Activated CD8-positive, alpha-beta memory T cell treated with anti-CD3 and anti-CD28 coated beads for 4 hours (primary cell): ENCODE measurements around the gene LPAR3.

Source experiments
- DNase-seq, 2 donors: peaks; one replicate each; pipeline ENCODE4 v3.0.0-alpha.2; 2020; ENCODE audit warnings: low read depth in 2 of 2

The LPAR3 gene

GRCh38 chr1:84827976-84828375 is 65.0 kb downstream of the LPAR3 start:
- DNase-seq = no peak

DNA sequence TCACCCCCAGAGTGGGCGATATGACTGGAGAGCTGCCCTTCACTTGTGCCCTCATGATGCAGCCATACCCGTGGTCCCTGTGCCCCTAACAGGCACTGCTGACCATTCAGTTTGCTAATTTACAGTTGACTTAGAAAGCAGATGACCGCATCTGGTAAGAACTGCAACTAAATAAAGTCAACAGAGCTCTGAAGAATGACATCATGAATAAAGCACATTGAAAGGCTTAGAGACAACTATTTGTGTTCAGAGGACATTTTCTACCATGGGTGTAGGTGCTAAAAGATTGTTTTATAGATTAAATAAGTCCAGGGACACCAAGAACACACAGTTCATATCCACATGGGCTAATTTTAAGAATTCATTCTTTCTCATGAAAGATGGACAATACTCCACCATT is 65.5 kb downstream of the LPAR3 start:
- DNase-seq = no peak

DNA sequence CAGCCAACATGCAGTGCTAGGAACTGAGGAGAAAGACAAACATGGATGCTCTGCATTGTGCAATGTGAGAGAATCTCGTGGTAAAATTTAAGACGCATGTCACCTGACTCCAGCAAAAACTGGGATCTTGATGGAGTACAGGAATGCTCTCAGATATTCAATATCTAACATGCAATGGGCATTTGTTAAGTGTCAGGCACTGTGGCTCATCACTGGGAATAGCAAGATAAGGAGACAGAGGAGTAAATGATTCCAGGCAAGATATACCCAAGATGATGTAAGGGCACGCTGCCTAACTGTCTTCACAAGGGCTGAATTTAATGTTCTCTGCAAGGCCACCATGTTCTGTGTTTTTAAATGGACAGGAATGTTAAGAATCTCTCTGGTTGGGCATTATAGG is 67.8 kb downstream of the LPAR3 start:
- DNase-seq = no peak

DNA sequence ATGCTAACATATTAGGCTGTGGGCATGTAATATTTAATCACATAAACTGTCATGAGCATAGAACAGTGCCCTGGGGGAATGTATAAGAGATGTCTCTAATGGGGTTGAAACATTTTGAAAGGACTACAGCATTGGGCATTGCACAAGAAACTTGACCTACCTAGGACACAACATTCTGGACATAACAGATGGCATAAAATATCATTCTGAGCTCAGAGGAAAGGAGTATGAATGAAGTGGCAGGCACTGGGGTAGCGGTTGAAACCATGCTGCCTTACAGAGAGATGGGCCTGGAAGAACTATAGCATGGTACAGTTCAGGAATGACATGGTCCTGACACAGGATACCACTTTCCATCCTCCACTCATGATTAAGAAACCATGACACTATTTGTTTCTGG is 69.0 kb downstream of the LPAR3 start:
- no peak for DNase-seq

GRCh38 chr1:84823511-84823910 is 69.5 kb downstream of the LPAR3 start:
- DNase-seq = no peak

DNA sequence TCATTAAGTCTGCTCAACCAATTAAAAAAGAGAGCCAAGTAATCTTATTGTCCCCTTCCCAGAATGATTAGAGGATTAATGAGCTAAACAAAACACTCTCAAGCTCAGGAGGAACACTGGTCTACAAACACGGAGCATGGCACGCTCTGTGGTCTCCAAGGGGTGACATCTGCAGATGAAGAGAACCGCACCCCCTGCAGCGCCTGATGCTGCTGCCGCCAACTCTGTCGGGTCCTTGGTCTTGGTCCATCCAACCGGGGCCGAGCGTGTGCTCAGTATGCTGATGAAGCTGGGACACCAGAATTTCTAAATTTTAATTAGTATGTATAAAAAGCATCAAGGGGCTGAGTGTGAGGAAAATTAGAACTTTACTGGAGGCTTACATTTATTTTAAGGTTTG is 82.7 kb downstream of the LPAR3 start:
- DNase-seq = no peak

DNA sequence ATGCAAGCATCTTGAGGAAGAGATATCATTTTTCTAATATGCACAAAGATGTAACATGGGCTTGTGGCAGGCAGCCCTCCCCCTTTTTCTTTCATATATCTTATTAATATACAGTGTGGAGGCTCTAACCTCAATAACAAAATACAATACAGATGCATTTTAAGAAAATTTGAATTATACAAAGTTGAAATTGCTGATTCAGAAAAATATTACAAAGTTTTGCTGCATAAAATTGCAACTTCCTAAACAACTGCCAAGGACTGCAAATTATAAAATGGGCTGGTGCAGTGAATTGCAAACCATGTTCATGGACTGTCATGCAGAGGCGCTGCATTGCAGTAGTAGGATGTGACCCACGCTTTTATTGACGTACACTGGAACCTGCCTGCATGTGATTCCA is 84.0 kb downstream of the LPAR3 start:
- no peak for DNase-seq

GRCh38 chr1:84803604-84804003 is 89.4 kb downstream of the LPAR3 start:
- DNase-seq = no peak

- no peak for DNase-seq
Measured at GRCh38 chr1:84802567-84803232, 90.3 kb downstream of the LPAR3 start.

DNA sequence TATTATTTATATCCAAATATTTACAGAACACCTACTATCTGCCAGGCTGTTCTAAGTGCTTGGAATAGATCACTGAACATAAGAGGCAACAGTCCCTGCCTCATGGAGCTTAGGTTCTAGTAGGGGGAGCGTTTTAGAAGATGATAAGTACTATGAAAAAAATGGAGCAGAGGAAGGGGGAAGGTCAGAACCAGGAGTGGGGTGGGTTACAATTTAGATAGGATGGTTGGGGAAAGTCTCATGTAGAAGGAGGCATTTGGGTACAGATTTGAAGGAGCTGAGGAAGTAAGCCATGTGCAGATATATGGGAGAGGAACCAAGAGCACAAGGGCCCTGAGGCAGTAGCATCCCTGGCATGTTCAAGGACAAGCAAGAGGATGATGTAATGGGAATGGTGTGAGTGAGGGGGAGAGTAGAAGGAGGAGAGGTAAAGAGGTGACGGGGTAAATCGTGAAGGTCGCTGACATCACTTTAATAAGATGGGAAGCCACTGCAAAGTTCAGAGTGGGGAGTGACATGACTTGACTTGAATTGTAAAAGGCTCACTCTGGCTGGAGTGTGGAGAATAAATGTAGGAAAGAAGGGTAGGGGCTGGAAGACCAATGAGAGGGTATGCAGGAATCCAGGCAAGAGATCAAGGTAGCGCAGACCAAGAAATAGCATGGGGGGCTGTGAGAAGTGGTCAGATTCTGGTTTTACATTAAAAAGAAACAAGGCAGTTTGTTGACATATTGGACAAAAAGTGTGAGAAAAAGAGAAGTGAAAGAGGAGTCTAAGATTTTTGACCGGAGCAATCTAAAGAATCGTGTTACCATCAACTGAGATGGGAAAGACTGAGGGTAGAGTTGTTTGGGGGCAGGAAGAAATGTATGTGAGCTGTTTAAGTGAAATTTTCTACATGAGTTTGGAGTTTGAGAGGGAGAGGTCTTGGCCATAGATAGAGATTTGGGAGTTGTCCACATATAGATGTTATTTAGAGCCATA is 92.6 kb downstream of the LPAR3 start:
- no peak for DNase-seq

GRCh38 chr1:84797603-84798002 is 95.4 kb downstream of the LPAR3 start:
- DNase-seq = no peak

DNA sequence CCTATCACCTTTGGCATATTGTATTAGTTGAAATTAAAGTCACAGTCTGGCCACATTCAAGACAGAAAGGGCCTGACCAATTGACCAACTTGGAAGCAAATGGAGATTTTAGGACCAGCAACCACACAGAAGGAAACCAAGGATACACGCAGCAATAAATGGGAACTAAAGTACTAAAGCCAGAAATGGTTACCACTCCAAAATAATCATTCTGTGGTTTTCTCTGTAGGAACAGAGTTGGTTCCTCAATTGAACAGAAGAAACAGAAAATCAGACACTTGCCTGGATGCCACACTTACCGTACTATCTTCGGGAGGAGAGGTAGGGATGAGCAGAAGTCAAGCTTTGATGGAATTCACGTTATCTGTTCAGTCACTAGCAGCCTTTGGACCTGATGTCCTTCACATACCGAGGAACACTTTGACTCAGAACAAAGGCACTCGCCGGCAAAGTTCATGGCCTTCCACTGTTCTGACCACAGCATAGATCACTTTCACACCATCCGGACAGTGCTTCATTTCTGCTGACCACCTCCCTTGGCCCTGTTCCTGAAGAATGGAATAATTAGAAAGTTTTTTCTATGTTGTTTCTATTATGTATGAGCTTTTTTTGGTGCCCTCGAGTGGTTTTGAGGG is 96.9 kb downstream of the LPAR3 start:
- DNase-seq = no peak

DNA sequence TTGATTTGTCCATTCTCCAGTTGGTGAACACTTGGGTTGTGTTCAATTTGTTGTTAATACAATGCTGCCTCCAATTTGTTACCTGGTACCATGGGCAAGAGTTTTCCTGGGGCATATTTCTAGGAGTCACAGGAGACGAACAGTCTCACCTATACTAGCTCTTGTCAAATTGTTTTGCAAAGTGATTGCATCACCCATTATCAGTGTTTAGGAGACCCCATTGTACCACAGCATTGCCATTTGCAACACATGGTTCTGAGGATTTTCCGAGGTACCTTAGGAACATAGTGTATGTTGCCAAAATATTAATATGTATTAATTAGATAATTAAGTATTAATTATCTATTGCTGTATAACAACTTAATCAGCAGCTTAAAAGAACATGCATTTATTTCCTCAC is 97.8 kb downstream of the LPAR3 start:
- no peak for DNase-seq

- DNase-seq = no peak
Measured at GRCh38 chr1:84792421-84792820, 100.6 kb downstream of the LPAR3 start.

GRCh38 chr1:84789014-84789413 is 104.0 kb downstream of the LPAR3 start:
- DNase-seq = no peak

DNA sequence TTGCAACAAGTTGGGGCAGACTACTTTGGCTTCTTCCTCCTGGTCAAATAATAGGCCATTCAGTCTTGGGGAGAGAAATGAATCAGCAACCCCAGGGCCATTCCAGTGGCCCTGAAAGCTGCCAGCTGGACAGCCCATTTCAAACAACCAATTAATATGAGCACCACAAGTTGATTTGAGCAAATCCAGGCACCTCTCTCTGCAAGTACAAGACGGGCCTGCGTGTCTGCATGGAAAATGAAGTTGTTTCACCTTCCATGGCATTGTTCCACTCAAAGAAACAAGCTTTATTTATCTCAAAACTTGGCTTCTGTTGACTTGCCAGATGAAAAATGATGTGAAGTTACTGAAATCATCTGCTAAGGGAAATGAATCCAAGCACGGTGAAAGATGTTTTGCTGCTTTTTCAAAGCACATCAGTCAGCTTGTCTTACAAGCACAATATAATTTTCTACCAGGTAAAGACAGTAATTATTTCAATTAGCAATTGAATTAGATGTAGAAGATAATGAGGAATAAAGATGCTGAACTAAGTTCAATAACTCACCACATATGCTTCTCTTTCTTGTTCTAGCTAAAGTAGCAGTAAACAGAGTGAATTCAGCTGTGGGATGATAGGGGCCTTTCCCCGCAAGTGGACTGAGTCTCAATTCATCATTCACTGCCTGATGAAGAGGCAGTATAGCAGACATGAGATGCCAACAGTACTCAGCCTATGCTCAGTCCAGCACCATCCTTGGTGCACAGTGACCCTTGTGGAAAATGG is 107.6 kb downstream of the LPAR3 start:
- DNase-seq = no peak

DNA sequence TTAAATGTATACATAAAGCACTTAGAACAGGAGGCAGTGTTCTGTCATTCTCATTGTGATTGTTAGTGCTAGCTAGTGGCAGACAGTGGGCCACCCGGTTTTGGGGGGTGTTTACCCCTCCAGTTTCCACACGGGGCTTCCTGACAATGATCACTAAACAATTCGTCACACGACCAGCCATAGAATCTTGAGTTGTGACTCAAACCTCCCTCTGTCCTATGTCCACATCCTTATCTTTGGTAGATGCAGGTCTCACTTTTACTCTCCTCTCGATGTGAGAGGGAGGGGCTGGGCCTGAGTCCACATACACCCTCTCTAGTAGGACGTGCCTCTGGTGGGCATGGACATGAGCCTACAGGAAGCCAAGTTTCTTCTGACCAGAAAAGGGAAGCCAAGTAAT is 110.1 kb downstream of the LPAR3 start:
- DNase-seq = no peak

- DNase-seq = peak; percentile 33 to 64
Measured at GRCh38 chr1:84781946-84782771, 110.8 kb downstream of the LPAR3 start.

DNA sequence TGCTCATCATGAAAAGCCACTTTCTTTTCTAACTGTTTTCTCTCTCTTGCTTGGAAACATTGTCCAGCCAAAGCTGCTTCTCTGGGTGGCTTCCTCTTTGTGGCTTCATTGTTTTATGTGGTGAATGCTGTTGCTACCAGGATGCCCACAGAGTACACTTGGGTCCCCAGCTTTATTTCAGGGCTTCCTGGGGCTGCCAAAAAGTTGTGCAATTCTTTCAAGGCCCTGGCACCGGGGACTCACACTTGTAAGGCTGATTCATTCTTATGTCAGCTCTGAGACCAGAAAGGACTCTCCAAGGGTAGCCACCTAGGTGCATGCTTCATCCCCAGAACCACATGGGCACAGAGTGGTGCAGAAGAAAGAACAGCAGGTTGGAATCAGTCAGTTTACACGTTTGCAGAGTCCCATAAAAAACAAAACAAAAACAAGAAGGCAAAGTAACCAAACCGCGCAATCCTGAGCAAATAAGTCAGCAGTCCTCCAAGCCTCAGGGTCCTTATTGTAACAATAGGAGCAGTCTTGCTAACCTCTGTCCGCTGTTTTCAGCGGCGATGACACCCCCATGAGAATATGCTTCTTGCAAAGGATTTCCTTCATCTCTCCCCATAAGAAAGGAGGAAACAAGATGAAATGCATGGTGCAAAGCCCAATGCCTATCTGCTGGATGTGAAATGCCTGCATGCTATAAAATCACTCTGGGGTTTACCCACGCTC is 112.8 kb downstream of the LPAR3 start:
- DNase-seq = no peak

- DNase-seq = no peak
Measured at GRCh38 chr1:84776639-84777038, 116.4 kb downstream of the LPAR3 start.
